Left cardiac atrium (tissue), 4 donors: ENCODE data around the gene KCNMB2. TPM values are rescaled to one million over a fixed set of nuclear protein-coding genes. Genes with fewer than 3 reads are reported as not detected.
"Not testable (repeated sequence)": the region's sequence is repeated elsewhere in the genome, so short reads cannot be mapped to it uniquely, and the experiment has no call there.

Source experiments
- ATAC-seq, 2 donors: fragments of 200-7000 bp; cut with Tn5 transposase; one replicate each; pipeline ENCODE4 v1.9.1; 2020; ENCODE audit warnings: mild to moderate bottlenecking in 2 of 2, moderate library complexity in 2 of 2
- DNase-seq: peaks from one replicate; pipeline ENCODE4 v3.0.0-alpha.2; 2020
- intact Hi-C, 2 donors: fragments of 100-400 bp; cut with DNase I; formaldehyde crosslinking; loops; one replicate each; pipeline versions ENCODE4 v1.14.1 to v1.15.1; 2022 to 2023
- total RNA-seq, 2 donors: library from RNA; stranded (reverse); fragmentation: NEBNext Ultra II Directional; extraction: Animal tissue kit (Norgen Biotek cat#: 25700); gene quantifications; one replicate each; pipeline ENCODE4 v1.2.1, GENCODE V29; 2021
- donor health status: DM: no; HTN: yes; CAD: no.
- donor health status: DM: no; HTN: yes; CAD: no; lungs with severe emphysema.
- donor health status: DM: yes; HTN: yes; CAD: no.
- donor health status: Dilated cardiomyopathy.

The KCNMB2 gene
- total RNA-seq, 2 donors from 2014 or later = 7.8 to 9.8 TPM

- ATAC-seq (peak; percentile 38 to 66), DNase-seq (no peak)
- intact Hi-C loops = no loop called here
Measured at GRCh38 chr3:178718995-178719635, 182.9 kb downstream of the KCNMB2 start.

- intact Hi-C loops = no loop called here
- DNase-seq (no peak), ATAC-seq (no peak)
Measured at GRCh38 chr3:178732824-178733223, 196.6 kb downstream of the KCNMB2 start.

- no peak for DNase-seq
- intact Hi-C loops = no loop called here
- ATAC-seq = peak; percentile 75
Measured at GRCh38 chr3:178735032-178735674, 198.9 kb downstream of the KCNMB2 start.

GRCh38 chr3:178736300-178736699 lies 200.1 kb downstream of the KCNMB2 start:
- DNase-seq (no peak), ATAC-seq (peak; percentile 11 to 61)
- intact Hi-C loops = no loop called here

GRCh38 chr3:178739720-178740119 lies 203.5 kb downstream of the KCNMB2 start:
- intact Hi-C loops = no loop called here
- peak in 1 of 2 donors; percentile 47 for ATAC-seq
- DNase-seq = no peak

- no peak for ATAC-seq
- DNase-seq = no peak
- intact Hi-C loops = no loop called here
Measured at GRCh38 chr3:178741020-178741419, 204.8 kb downstream of the KCNMB2 start.

- ATAC-seq (no peak), DNase-seq (no peak)
- intact Hi-C loops = no loop called here
Measured at GRCh38 chr3:178743297-178743696, 207.1 kb downstream of the KCNMB2 start.

- intact Hi-C loops, DNase-seq, ATAC-seq: not testable (repeated sequence)
Measured at GRCh38 chr3:178745861-178746655, 209.8 kb downstream of the KCNMB2 start.

GRCh38 chr3:178748874-178749273 lies 212.6 kb downstream of the KCNMB2 start:
- intact Hi-C loops = no loop called here
- DNase-seq (no peak), ATAC-seq (no peak)

GRCh38 chr3:178749471-178749870 lies 213.2 kb downstream of the KCNMB2 start:
- ATAC-seq = no peak
- no peak for DNase-seq
- intact Hi-C loops = no loop called here

GRCh38 chr3:178750639-178751300 lies 214.5 kb downstream of the KCNMB2 start:
- intact Hi-C loops = no loop called here
- ATAC-seq (no peak), DNase-seq (no peak)

GRCh38 chr3:178752843-178753242 lies 216.6 kb downstream of the KCNMB2 start:
- DNase-seq (no peak), ATAC-seq (no peak)
- intact Hi-C loops = no loop called here

- DNase-seq (no peak), ATAC-seq (peak; percentile 21 to 38)
- intact Hi-C loops = no loop called here
Measured at GRCh38 chr3:178754852-178755510, 218.7 kb downstream of the KCNMB2 start.

GRCh38 chr3:178761024-178761423 lies 224.8 kb downstream of the KCNMB2 start:
- ATAC-seq (no peak), DNase-seq (no peak)
- intact Hi-C loops = no loop called here

GRCh38 chr3:178761461-178761860 lies 225.2 kb downstream of the KCNMB2 start:
- ATAC-seq (no peak), DNase-seq (no peak)
- intact Hi-C loops = no loop called here

- ATAC-seq (peak in 1 of 2 donors; percentile 93), DNase-seq (no peak)
- intact Hi-C loops = no loop called here
Measured at GRCh38 chr3:178762385-178762784, 226.1 kb downstream of the KCNMB2 start.

GRCh38 chr3:178765472-178765871 lies 229.2 kb downstream of the KCNMB2 start:
- ATAC-seq (no peak), DNase-seq (no peak)
- intact Hi-C loops = no loop called here

GRCh38 chr3:178767581-178767980 lies 231.3 kb downstream of the KCNMB2 start:
- no peak for DNase-seq
- no peak for ATAC-seq
- intact Hi-C loops = no loop called here
